NCI-H187 treated with DMSO at 0.1 percent for 48 hours (cell line): ENCODE measurements around the gene TNIP2.

Experiments
- DNase-seq: peaks from one replicate; lab custom pipeline; 2025; lab: John Stamatoyannopoulos, UW

Gene TNIP2, protein sequence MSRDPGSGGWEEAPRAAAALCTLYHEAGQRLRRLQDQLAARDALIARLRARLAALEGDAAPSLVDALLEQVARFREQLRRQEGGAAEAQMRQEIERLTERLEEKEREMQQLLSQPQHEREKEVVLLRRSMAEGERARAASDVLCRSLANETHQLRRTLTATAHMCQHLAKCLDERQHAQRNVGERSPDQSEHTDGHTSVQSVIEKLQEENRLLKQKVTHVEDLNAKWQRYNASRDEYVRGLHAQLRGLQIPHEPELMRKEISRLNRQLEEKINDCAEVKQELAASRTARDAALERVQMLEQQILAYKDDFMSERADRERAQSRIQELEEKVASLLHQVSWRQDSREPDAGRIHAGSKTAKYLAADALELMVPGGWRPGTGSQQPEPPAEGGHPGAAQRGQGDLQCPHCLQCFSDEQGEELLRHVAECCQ

DNA sequence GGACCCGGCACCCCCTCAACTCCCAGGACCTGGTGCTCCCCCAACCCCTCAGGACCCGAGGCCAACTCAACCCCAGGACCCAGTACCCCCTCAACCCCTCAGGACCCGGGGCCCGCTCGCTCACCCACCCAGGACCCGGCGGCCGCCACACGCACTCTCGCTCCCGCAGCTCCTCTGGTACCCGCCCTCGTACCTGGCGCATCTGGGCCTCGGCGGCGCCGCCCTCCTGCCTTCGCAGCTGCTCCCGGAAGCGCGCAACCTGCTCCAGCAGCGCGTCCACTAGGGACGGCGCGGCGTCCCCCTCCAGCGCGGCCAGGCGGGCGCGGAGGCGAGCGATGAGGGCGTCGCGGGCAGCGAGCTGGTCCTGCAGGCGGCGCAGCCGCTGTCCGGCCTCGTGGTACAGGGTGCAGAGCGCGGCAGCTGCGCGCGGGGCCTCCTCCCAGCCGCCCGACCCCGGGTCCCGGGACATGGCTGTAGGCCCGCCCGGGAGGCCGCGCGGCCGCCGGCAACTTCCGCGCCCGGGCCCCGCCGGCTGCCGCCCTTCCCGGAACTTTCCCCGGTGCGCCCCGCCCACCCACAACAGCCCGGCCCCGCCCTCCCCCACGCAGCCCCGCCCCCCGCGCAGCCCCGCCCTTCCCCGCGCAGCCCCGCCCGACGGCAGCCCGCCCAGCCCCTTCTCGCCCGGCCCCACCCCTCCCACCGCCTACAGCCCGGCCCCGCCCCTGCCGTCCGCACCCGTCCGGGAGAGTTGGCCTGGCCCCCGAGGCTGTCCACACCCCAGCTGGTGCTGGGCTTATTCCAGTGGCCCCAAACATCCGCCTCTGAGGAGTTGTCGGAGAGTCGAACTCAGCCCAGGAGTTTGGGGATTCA is at the start of gene TNIP2:
Gene TNIP2 (minus strand): TSS at position 516 of the 870 bp plus-strand sequence. CDS start 47 bp downstream, at position 469.
- DNase-seq = peak; percentile 12

DNA sequence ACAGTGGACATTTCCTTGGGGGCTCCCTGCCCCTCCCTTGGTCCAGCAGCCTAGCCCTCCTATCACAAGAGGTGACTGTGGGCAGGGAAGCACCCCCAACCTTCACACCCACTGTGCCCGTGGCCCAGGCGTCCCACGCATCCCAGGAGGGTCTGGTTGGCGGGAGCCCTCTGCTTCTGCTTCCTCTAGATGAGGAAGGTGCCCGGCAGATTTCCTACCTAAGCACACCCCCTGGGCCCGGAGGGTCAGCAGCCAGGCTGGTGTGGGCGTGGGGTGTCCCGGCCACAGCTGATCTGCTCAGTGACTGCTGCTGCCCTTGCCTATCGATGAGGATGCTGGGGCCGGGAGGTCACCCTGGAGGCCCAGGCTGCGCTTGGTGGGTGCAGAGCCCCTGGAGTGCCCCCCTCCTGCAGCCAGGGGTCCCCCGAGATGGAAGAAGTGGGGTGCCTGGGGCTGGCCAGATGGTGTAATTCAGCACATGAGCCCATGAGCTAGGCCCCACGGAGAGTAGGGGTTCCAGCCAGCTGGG is 48.9 kb upstream of the TNIP2 start:
- no peak for DNase-seq

DNA sequence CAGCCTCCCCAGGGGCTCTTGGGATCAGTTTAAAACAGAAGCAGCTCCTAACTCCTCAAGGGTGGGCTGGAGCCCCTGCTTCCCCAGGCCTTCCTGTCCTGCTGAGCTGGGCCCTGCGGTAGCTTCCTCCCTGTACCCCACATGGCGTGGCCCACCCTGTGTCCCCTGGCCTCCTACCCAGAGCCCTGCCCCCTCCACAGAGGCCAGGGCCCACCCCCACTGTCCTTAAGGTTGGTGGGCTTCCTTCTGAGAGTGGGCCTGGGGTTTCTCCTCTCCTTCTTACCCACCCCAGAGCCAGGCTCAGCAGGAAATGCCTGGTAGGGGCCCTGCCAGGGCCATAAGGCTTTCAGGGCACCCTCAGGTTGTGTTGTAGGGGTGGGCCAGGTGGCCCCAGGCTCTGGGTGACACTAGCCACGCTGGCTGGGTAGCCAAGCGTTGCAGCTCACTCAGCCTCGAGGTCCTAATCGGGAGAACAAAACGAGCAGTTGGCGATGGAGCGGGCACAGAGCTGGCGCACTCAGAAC is 48.4 kb upstream of the TNIP2 start:
- no peak for DNase-seq

DNA sequence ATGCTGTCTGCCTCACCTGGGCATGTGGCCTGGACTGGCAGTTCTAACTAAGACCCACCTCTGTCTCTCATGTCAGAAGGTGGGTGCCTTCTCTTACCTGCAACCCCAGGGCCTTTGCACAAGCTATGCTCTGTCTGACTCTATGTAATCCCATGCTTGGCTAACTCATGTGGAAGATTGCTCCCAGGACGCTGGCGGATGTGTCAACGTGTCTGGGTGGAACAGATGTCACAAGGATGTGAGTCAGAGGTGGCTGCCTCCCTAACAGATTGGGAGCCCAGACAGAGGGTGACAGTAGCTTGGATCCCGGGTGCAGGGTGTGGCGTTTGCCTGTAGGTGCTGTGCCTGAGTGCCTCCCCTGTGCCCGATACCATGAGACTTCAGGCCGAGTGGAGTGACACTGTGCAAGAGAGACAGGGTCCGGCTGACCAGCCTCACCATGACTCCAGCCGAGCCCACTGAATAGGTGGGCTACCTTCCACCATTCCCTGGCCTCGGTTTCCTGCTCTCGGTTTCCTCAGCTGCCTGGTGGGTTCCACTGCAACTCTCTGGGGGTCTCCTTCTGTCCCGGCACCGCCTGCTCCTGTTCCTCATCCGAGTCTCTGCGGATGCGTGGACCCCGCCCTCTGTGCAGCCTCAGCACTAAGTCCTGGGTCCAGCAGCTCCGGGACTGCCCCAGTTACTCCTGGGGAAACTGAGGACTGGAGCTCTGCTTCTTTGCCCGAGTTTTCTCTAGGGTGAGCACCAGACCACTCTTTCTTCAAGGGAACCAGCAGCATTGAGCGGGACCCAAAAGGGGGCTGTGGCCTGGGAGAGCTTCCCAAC is 47.7 kb upstream of the TNIP2 start:
- no peak for DNase-seq

DNA sequence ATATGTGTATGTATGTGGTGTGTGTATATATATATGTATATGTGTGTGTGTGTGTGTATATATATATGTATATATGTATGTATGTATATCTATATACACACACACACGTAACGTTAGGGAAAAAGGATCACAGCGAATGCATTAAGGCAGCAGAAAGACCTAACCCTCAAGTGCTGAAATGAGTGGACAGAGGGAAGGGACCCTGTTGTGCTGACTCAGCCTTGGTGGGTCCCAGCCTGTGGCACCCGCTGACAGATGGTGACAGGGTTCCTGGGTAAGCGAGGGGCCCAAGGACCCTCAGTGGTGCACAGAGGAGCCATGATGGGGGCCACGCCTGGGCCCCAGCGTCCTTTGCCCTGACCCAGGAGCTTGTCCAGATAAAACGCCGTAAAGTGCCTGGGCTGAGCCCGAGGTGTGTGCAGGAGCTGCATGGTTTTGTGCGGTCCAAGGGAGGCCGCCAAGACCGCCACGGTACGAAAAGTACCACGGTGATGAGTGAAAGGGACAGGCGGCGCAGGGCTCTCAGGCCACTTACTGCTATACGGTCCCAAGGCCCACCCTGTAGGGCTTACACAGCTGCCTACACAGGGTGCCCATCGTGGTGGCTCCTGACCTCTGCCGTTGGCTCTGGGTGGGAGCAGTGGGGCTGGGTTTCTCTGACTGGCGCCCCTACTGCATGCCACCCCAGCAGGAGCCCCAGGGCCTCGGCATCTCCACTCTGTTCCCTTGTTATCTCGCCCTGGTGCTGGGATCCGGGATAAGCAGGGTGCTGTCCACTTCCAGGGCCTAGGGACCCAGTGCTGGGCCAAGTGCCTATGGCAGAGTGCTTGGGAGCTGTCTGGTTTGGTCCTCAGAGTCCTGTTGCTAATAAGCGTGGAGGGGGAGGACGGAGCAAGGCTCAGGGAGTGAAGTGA is 46.7 kb upstream of the TNIP2 start:
- DNase-seq = no peak

DNA sequence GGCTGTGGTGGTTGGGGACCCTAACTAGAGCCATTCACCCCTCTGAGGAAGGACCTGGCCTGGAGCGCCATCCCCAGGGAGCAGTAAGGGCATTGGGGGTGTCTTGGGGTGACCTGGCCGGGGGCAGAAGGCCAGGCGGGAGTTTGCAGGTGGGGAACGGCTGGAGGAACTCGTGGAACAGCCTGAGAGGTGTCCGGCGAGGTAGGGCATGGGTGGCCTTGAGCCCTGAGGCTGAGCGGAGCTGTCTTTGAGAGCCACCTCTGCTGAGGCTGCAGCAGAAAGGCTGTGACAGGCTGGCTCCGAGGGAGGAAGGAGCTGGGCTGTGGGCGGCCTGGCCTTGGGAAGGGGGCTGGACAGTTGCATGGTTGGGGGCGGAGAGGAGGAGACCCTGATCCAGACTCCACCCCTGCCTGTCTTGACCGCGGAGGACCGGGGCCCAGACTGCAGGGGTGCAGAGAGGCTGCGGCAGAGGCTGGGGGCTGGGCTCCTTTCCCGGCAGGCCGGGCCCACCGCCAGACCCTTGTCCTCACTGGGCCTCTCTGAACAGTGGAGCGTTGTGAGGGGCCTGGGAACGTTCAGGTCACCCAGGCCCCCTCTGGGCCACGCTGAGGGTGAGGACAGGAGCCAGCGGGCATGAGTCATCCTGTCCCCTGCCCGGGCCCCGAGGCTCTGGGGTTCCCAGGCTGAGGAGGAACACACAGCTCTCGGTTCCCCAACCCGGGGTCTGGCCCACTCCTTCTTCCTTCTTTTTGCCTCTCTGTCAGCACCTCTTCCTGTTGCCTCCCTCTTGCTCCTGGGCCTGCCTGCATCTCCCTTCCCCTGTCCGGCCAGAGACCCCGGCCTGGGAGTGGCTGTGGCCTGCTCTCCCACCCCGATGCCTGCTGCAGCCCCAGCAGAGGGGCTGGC is 44.8 kb upstream of the TNIP2 start:
- no peak for DNase-seq

DNA sequence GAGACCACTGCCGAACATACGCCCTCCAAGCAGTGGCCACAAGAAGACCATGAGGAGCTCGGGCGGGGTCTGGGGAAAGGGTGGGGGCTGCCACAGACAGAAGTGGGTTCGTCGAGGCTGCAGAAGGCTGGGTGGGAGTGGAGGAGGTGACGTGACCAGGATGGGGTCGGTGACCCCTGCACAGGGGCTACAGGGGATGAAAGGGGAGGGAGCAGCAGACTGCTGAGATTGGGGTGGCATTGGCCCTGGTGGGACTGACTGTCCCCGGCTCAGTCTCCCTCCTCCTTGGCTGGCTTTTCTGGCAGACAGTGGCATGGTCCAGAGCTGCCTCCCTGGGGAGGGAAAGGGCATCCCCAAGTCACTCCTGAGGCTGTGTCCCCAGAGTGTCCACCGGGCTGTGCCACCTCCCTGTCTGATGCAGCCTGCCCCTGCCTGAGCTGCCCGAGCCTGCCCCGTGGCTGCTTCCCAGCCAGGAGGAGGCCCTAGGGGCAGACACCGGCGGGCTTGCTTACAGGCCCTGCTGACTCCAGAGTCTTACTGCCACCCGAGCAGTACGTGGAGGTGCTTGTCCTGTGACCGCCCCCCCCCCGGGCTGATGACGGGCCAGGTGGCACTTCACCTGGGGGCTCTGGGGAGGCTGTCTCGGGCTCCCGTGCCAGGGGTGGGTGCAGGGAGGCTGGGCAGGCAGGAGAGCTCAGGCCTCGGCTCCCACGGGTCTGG is 44.0 kb upstream of the TNIP2 start:
- DNase-seq = no peak

DNA sequence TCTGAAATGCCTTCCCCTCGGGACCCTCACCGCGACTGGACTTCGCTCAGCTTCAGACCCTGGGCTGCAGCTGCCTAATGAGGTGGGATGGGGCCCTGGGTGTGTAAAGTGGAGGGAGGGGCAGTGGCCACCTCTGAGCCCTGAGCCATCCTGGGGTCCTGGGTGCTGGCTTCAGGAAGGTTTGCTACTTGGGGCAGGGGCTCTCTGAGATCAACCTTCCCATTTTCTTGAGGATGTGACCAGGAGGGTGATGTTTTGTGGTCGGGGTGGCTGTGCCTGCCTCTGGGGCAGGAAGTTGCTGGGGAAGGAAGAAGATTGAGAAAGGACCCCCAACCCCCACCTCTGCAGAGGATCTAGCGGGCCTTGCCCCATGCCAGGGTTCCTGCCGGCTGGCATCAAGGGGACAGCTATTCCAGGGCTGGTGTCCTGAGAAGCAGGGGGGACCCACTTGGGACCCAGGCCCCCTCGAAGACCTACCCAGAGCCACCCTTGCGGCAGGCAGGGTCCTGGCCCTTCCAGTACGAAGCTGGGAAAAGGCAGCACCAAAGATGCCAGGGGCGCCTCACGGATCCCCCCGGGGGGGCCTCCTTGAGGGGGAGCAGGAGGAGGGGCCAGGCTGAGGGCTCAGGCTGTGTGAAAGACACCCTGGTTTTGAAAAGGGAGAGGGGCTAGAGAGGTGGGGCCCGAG is 43.2 kb upstream of the TNIP2 start:
- DNase-seq = no peak

DNA sequence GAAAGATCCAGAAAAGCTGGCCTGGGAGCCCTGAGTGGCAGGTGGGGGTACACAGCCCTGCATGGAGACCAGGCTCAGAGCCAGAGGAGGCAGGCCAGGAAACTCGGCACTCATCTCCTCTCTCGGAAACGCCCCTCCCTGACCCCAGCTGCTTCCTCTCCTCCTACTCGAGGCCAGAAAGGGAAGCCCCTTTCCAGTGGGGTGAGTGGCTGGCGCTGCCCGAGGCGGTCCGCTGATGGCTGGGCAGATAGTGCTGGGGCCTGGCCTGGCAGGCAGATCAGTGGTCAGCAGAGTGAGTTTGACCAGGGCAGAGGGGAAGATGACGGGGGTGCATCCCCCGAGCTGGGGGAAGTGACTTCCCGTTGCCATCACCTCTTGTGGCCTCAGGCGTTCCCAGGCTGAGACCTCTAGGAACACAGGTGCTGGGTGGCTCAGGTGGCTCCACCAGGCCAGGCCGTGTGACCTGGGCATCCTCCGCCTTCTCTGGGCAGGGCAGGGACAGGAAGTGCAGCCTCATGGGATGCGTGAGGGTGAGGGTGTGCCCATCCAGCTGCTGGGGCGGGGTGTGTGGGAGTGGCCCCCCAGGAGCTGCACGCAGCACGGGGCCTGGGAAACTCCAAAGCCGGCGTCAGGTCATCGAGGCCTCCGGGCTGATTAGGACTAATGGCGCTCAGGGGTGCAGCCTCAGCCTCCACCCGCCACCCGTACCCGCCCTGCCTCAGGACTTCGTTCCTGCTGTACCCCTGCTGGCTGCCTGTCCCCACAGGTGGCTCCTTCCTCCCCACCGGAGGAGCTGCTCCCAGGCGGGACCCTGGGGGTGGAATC is 42.5 kb upstream of the TNIP2 start:
- DNase-seq = no peak

DNA sequence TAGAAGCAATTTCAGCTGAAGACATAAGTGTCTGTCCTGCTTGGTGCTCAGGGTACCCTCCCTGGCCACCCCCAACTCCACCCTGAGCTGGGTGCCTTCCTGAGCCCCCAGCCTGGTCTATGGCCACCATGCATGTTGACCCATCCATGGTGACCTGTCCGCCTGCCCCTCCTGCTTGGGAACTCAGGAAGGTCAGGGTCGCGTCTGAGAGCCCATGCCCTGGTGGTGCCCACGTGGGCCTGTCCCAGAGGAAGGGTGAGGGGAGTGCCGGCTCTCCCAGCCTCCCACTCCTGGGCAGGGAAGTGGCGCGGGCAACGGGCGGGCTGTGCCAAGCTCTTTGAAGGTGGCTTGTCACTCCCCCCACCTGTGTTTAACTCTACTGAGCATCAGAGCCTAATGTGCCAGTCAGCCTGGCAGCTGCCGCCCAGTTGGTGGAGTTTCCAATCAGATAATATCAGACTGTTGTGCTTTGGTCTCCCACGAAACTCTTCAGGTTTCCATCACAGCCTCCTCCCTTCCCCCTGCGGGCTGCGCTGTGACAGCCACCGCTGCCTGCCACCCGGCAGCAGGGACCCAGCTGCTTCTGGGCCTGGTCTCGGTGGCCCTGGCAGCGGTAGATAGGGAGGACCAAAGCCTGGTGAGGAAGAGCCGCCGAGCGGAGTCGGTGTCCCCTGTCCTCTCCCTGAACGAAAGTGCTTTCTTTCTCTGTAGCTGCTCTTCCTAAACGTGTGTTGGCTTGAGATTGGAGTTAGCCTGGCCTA is 41.6 kb upstream of the TNIP2 start:
- DNase-seq = no peak

DNA sequence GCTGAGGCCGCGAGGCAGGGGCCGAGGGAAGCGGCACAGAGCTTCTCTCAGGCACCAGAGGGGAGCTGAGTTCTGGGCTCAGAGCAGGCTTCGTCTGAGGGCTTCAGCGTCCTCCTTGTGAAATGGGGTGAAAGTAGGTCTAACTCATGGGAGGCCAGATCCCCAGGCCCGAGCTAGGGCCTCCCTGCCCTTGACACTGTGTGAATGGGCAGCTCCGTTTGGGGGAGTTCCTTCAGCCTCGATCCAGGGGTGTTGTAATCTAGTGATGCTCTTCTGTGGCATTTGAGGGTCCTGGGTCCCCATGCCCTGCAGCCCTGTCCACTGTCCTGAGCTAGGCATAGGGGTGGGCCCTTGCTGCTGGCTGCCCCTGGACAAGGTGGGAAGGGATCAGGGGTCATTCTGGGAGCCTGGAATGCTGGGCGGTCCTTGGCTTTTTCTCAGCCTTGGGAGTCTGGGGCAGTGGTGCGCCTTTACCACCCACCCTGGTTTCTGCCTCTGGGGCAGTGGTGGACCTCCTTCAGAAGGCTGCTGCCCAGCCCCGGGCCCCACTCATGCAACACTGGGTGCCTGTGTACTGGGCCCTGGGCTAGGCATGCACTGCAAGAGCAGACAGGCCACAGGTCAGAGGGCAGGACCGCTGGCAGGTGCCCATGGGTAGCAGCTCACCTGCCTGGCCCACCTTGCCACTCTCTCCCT is 40.9 kb upstream of the TNIP2 start:
- no peak for DNase-seq

DNA sequence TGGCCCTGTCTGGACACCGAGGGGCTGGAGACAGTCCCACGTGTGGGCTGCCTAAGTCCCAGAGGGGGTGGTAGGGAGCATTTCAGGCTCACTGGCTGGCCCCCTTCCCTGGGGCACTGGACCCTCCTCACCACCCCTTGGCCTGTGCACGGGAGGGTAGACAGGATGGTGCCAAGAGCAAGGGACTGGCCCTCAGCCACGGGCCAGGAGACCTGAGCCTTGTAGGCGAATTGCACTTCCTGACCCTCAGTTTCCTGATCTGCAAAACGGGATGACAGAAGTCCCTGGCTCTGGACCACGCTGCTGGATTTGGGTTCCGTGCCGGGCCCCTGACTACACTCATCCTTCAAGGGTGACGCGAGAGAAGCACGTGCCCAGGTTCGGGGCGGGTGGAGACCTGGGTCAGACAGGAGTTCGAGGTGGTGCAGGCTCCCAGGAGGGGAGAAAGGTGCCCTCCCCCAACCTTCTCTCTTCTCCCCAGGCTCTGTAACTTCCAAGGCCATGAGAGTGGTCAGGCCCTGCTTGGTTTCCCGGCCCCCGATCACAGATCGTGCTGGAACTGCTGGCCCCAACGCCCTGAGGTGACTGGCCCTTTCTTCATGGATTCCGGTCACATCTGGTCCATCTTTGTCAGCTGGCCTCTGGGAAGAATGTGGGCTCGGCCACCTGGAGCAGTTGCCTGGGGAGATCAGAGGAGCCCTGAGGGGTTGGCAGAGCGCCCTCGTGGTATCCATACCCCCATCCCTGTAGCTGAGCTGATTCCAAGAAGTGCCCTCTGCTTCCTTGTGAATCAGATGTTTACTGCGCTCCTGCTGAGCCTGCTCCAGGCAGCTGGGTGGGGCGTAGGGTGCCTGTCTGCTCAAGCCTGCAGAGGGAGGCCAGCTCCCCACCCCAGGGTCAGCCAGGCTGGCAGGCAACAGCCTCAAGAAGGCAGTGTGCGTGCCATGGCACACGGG is 40.0 kb upstream of the TNIP2 start:
- DNase-seq = no peak

DNA sequence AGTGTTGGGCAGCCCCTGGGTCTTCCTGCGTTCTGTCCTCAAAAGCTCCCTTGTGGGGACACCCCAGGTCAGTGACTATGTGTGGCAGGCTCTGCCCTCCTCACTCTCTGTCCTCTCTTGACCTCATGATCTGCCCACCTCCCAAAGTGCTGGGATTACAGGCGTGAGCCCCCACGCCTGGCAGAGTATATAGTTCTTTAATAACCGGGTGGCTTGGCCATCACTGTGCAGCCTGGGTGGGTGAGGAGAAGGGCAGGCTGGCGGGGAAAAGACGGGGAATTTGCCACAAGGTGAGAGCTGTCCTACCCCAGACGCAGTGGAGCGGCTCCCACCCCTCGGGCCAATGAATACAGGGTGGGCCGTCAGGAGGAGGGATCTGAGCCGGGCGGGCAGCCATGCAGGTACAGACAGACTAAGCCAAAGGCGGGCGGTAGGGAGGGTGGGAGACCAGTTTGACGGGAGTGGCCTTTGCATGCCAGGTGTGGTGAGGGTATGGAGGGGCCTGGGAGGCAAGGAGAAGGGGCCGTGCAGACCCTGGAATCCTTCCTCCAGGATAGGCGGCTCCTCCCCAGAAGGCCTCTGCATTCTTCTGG is 39.3 kb upstream of the TNIP2 start:
- no peak for DNase-seq
